ENCODE results near the gene NR2E3.
"Not testable (repeated sequence)": the region's sequence is repeated elsewhere in the genome, so short reads cannot be mapped to it uniquely, and the experiment has no call there.

The NR2E3 gene

DNA sequence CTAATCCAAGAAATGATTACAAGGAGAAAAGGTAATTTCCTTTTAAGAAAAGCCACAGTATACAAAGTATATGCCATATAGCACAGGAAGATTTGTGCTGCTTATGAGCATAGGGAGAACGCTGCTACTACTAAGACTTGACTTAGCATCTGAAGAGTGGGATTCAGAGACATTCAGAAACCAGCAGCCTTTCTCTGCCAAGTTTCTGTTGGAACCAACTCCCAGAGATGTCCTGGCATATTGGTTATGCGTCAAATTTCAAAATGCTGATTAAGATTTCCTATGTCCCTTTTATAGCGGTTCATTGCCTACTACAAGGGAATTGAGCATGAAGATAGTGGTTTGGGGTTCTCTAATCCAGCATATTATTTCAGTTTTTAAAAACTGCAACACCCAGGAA is 4.9 kb downstream of the NR2E3 start:
- FAIRE-seq (no peak), DNase-seq (ENCODE audit: insufficient read length, low spot score) (no peak)
- no peak for TF ChIP-seq POLR2A (IDR thresholded peaks at IDR 0.05; ENCODE audit: low read depth, low read length)

- no peak for FAIRE-seq
- no peak for TF ChIP-seq POLR2A (IDR thresholded peaks at IDR 0.05; ENCODE audit: low read depth, low read length)
- no peak for DNase-seq (ENCODE audit: insufficient read length, low spot score)
Observed at GRCh38 chr15:71817351-71817750, 7.0 kb downstream of the NR2E3 start.

DNA sequence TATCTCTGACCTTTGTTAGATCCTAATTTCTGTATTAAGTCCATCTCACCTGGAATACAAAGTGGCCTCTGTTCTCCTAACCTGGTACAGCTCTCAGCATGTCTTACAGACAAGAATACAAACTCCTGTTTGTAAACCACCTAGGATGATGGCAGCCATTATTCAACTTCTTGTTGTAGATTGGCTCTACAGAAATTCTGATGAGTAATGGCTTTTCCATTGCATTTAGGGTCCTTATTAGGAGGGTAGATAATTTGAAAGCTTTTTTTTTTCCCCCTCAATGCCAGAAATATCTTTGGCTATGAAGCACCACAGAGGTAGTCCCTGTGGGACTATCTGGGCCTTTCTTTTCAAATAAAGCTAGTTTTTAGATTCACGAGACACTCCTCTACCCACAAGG is 9.8 kb downstream of the NR2E3 start:
- no peak for FAIRE-seq
- TF ChIP-seq POLR2A (IDR thresholded peaks at IDR 0.05; ENCODE audit: low read depth, low read length), result no peak
- DNase-seq (ENCODE audit: insufficient read length, low spot score), result no peak

- DNase-seq (ENCODE audit: insufficient read length, low spot score) (no peak), FAIRE-seq (no peak)
- no peak for TF ChIP-seq POLR2A (IDR thresholded peaks at IDR 0.05; ENCODE audit: low read depth, low read length)
Observed at GRCh38 chr15:71821547-71822129, 11.3 kb downstream of the NR2E3 start.

DNA sequence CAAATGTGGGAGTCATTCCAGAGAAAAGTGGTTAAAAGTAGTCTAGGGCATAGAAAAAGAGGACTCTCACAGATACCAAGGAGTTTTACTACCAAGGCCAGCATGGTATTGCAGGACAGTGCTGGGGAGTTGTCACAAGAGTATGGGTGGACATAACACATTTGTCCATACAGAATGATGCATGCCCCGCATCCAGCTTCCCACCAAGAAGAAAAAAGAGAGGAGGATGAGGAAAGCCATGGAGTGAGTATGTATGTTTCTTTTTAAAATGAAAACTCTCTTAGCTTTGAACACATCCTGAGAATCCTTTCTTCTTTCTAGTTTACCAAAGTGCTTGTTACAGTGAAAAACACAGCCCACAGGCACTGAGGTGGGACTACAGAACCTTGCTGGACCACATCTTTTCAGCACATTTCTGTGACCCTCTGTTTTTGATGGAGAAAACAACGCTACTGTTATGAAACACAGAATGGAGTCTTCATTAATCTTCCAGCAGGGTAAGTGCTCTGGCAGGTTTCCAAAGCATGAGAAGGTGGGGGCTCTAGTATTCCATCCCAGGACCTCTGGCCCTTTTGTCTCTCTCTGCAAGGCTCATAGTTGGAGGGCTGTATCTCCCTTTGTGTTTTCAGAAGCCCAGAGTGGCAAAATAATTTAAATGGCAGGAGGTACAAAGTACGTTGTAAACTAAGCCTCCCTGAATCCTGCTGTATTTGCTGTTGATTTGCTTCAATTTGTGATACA is 12.7 kb downstream of the NR2E3 start:
- DNase-seq (ENCODE audit: insufficient read length, low spot score) (no peak), FAIRE-seq (no peak)
- TF ChIP-seq POLR2A (IDR thresholded peaks at IDR 0.05; ENCODE audit: low read depth, low read length), result no peak

GRCh38 chr15:71823801-71824200 is 13.4 kb downstream of the NR2E3 start:
- TF ChIP-seq POLR2A (IDR thresholded peaks at IDR 0.05; ENCODE audit: low read depth, low read length), result no peak
- FAIRE-seq (no peak), DNase-seq (ENCODE audit: insufficient read length, low spot score) (no peak)

DNA sequence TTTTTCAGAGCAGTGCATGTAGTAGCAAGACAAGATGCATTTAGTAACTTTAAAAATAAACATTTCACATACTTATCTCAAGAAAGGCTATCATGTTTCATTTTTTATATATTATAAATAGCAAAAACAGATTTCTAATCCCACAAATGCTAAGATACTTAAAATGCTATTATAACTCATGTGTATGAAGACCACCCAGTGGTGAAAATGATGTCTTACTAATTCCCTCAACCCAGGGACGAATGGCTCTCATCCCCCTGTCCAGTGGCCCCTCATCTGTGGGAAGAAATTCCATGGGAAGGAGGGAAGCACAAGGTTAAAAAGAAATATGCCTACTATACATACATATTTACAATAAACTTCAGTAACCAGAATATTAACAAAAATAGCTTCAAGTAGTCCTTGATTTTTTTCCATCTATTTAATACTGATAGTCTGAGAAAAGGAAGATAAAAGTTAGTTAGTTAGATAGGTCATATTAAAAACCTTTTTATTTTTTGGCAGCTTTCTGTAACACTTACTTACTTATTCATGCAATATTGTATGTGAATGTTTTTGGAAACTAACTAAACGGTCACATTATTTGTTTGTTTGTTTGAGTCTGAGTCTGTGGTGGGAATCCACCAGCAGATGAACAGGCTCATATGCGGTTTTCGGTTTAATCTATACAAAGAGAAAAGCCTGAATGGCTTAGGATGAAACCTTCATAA is 14.8 kb downstream of the NR2E3 start:
- DNase-seq (ENCODE audit: insufficient read length, low spot score), result no peak
- no peak for FAIRE-seq
- no peak for TF ChIP-seq POLR2A (IDR thresholded peaks at IDR 0.05; ENCODE audit: low read depth, low read length)

GRCh38 chr15:71826196-71826595 is 15.8 kb downstream of the NR2E3 start:
- no peak for DNase-seq (ENCODE audit: insufficient read length, low spot score)
- TF ChIP-seq POLR2A (IDR thresholded peaks at IDR 0.05; ENCODE audit: low read depth, low read length), result no peak
- FAIRE-seq, result no peak

GRCh38 chr15:71830981-71831380 is 20.6 kb downstream of the NR2E3 start:
- DNase-seq (ENCODE audit: insufficient read length, low spot score) (no peak), FAIRE-seq (no peak)
- TF ChIP-seq POLR2A (IDR thresholded peaks at IDR 0.05; ENCODE audit: low read depth, low read length), result no peak

DNA sequence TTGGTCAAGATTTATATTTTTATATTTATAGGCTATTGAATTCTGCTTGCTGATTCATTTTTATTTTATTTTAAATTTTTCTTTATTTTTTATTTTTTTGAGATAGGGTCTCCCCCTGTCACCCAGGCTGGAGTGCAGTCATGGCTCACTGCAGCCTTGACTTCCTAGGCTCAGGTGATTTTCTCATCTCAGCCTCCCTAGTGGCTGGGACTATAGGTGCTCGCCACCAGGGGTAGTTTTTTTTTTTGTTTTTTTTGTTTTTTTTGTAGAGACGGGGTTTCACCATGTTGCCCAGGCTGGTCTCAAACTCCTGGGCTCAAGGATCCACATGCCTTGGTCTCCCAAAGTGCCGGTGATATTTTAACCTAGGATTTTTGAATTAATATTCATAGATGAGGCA is 31.2 kb downstream of the NR2E3 start:
- DNase-seq (ENCODE audit: insufficient read length, low spot score), result no peak
- TF ChIP-seq POLR2A (IDR thresholded peaks at IDR 0.05; ENCODE audit: low read depth, low read length), result no peak
- no peak for FAIRE-seq

DNA sequence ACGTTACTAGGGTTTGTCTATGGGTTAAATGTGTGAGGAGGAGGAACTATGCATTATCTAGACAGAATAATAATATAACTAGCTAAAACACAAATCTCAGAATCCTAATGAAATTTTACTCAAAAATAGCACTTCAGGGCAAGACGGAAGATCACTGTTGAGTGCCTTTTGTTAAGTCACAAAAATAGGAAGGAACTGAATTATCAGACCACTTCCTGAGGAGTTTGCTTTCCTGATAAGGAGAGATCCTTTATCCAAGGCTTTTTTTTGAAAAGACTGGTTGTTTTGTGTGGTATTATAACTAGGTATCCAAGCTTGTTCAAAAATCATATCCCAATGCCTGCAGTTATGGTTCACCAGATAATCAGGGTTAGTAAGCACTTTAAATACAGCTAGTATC is 34.6 kb downstream of the NR2E3 start:
- DNase-seq (ENCODE audit: insufficient read length, low spot score) (no peak), FAIRE-seq (no peak)
- TF ChIP-seq POLR2A (IDR thresholded peaks at IDR 0.05; ENCODE audit: low read depth, low read length), result no peak

DNA sequence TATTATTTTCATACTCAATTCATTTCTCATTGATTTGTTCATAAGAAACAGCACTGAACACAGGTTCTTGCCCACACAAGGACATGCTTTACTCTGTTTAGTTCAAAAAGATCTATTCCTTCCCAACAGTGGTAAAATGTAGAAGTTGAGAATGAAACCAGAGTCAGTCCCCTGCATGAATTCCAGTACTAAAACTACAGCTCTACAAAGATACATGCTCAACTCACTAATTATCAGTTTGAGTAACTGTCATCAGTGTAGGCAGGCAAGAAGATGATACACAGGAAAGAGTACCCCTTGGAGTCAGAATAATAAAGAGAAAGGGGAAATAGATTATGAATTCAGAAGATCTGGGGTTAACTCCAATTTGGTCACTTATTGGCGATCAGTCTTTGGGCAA is 43.2 kb downstream of the NR2E3 start:
- TF ChIP-seq POLR2A (IDR thresholded peaks at IDR 0.05; ENCODE audit: low read depth, low read length), result no peak
- DNase-seq (ENCODE audit: insufficient read length, low spot score) (no peak), FAIRE-seq (no peak)

GRCh38 chr15:71858232-71858631 is 47.9 kb downstream of the NR2E3 start:
- FAIRE-seq; DNase-seq (ENCODE audit: insufficient read length, low spot score): not testable (repeated sequence)
